K562 (cell line): ENCODE measurements around the gene FAM169A.

ENCODE experiments used
- CHD2 ChIP-seq: IDR thresholded peaks from 2 replicates; pipeline ENCODE4 v1.6.1; 2011; ENCODE audit warnings: low read depth, low read length
- CREB1 ChIP-seq, 2 experiments: sonication (generic) in 1 of 2; formaldehyde crosslinking in 1 of 2; IDR thresholded peaks; 2 replicates each; pipeline versions ENCODE4 v1.6.1 to v1.8.0; 2012 to 2022; ENCODE audit warnings: inconsistent platforms in 1 of 2, mild to moderate bottlenecking in 1 of 2, missing genetic modification reagents in 1 of 2, moderate library complexity in 1 of 2
- FOXM1 ChIP-seq, 2 experiments: fragments of 450-650 bp in 1 of 2; sonication (generic) in 1 of 2; formaldehyde crosslinking in 1 of 2; IDR thresholded peaks; 2 replicates each; pipeline versions ENCODE4 v1.6.1 to v1.9.0; 2017 to 2022; ENCODE audit warnings: low read depth in 2 of 2, mild to moderate bottlenecking in 2 of 2, missing genetic modification reagents in 1 of 2, moderate library complexity in 1 of 2
- POLR2A ChIP-seq: fragments of 450-650 bp; conservative IDR thresholded peaks from 2 replicates; pipeline ENCODE4 v1.6.1; 2016
- RB1 ChIP-seq: fragments of 450-650 bp; IDR thresholded peaks from 2 replicates; pipeline ENCODE4 v1.6.1; 2017; ENCODE audit warnings: low read depth, mild to moderate bottlenecking
- TF ChIP-seq, protein P1 (sequence below): sonication (generic); formaldehyde crosslinking; IDR thresholded peaks from 2 replicates; pipeline ENCODE4 v1.8.1; 2022; ENCODE audit warnings: missing genetic modification reagents
- TF ChIP-seq, protein P2 (sequence below), 2 experiments: fragments of 450-650 bp in 1 of 2; sonication (generic) in 1 of 2; formaldehyde crosslinking; conservative IDR thresholded peaks; 2 replicates each; pipeline versions ENCODE4 v1.4.0 to v1.8.1; 2020 to 2022; ENCODE audit warnings: mild to moderate bottlenecking in 1 of 2, missing genetic modification reagents in 1 of 2
- TF ChIP-seq, protein P3 (sequence below): fragments of 450-650 bp; IDR thresholded peaks from 2 replicates; pipeline ENCODE4 v1.6.1; 2016; ENCODE audit warnings: antibody characterized with exemption
- TF ChIP-seq, protein P4 (sequence below), 3 experiments: IDR thresholded peaks in 2 of 3; conservative IDR thresholded peaks in 1 of 3; 2 replicates each; pipeline ENCODE4 v1.5.1; 2011 to 2012; ENCODE audit warnings: low read length in 3 of 3, mild to moderate bottlenecking in 3 of 3, control low read depth in 2 of 3, improper control_type of control experiment in 1 of 3, inconsistent platforms in 1 of 3, low read depth in 1 of 3, mixed read lengths in 1 of 3, moderate library complexity in 1 of 3; ENCODE audit not compliant: insufficient read depth in 2 of 3
- TF ChIP-seq, protein P5 (sequence below): sonication (generic); IDR thresholded peaks from 2 replicates; pipeline ENCODE4 v1.6.1; 2016

DNA sequence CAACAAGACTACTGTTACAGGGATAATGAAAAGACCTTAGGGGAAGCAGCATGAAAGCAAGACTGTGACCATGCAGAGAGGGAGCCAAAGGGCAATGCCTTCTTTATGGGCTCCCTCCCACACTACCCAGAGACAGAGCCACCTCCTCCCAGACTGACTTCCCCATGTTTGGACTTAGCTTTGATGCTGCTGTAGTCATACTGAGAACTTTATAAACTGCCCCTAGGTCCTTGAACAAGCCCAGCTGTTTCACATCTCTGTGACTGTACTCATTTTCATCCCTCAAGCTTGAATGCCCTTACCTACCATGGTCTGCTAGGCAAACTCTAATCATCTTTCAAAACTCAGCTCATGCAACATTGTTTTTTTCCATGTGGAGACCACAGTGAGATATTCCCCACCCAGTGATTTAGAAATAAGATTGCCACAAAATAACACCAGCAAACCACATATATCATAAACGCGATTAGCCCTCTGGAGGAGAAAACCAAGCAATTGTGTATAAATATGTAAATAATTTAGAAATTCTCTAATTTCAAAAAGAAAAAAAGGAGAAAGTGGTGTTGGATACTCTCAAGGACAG is 23.4 kb upstream of the FAM169A start:
- TF ChIP-seq, protein P1, sequence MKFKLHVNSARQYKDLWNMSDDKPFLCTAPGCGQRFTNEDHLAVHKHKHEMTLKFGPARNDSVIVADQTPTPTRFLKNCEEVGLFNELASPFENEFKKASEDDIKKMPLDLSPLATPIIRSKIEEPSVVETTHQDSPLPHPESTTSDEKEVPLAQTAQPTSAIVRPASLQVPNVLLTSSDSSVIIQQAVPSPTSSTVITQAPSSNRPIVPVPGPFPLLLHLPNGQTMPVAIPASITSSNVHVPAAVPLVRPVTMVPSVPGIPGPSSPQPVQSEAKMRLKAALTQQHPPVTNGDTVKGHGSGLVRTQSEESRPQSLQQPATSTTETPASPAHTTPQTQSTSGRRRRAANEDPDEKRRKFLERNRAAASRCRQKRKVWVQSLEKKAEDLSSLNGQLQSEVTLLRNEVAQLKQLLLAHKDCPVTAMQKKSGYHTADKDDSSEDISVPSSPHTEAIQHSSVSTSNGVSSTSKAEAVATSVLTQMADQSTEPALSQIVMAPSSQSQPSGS (CRISPR knock-in tag) = no peak
- TF ChIP-seq RB1 (no peak), CHD2 (no peak), CREB1 (IDR thresholded peaks at IDR 0.05) (no peak), CREB1 (CRISPR knock-in tag; IDR thresholded peaks at IDR 0.05) (no peak), POLR2A (no peak), FOXM1 (IDR thresholded peaks at IDR 0.05; ENCODE audit: low read depth) (no peak), FOXM1 (CRISPR knock-in tag; IDR thresholded peaks at IDR 0.05; ENCODE audit: low read depth) (no peak)
- TF ChIP-seq, protein P2, sequence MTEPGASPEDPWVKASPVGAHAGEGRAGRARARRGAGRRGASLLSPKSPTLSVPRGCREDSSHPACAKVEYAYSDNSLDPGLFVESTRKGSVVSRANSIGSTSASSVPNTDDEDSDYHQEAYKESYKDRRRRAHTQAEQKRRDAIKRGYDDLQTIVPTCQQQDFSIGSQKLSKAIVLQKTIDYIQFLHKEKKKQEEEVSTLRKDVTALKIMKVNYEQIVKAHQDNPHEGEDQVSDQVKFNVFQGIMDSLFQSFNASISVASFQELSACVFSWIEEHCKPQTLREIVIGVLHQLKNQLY (CRISPR knock-in tag; conservative IDR thresholded peaks at IDR 0.05) = no peak
- TF ChIP-seq, protein P3, sequence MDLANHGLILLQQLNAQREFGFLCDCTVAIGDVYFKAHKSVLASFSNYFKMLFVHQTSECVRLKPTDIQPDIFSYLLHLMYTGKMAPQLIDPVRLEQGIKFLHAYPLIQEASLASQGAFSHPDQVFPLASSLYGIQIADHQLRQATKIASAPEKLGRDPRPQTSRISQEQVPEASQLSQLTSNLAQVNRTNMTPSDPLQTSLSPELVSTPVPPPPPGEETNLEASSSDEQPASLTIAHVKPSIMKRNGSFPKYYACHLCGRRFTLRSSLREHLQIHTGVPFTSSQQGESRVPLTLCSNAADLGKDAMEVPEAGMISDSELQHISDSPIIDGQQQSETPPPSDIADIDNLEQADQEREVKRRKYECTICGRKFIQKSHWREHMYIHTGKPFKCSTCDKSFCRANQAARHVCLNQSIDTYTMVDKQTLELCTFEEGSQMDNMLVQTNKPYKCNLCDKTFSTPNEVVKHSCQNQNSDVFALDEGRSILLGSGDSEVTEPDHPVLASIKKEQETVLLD = no peak
- TF ChIP-seq, protein P4, sequence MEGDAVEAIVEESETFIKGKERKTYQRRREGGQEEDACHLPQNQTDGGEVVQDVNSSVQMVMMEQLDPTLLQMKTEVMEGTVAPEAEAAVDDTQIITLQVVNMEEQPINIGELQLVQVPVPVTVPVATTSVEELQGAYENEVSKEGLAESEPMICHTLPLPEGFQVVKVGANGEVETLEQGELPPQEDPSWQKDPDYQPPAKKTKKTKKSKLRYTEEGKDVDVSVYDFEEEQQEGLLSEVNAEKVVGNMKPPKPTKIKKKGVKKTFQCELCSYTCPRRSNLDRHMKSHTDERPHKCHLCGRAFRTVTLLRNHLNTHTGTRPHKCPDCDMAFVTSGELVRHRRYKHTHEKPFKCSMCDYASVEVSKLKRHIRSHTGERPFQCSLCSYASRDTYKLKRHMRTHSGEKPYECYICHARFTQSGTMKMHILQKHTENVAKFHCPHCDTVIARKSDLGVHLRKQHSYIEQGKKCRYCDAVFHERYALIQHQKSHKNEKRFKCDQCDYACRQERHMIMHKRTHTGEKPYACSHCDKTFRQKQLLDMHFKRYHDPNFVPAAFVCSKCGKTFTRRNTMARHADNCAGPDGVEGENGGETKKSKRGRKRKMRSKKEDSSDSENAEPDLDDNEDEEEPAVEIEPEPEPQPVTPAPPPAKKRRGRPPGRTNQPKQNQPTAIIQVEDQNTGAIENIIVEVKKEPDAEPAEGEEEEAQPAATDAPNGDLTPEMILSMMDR (IDR thresholded peaks at IDR 0.05 in 2 of 3, conservative IDR thresholded peaks at IDR 0.05 in 1 of 3; ENCODE audit: insufficient read depth in 2 of 3, low read depth in 1 of 3, low read length in 3 of 3) = no peak
- TF ChIP-seq, protein P5, sequence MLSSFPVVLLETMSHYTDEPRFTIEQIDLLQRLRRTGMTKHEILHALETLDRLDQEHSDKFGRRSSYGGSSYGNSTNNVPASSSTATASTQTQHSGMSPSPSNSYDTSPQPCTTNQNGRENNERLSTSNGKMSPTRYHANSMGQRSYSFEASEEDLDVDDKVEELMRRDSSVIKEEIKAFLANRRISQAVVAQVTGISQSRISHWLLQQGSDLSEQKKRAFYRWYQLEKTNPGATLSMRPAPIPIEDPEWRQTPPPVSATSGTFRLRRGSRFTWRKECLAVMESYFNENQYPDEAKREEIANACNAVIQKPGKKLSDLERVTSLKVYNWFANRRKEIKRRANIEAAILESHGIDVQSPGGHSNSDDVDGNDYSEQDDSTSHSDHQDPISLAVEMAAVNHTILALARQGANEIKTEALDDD = no peak
